ENCODE measurements around the gene CFAP46. TPM values are rescaled to one million over a fixed set of nuclear protein-coding genes. Genes with fewer than 3 reads are reported as not detected.
"Not testable (repeated sequence)": the region's sequence is repeated elsewhere in the genome, so short reads cannot be mapped to it uniquely, and the experiment has no call there.

CFAP46 gene
- total RNA-seq, 1 donor from 2014 or later, result 0.09 TPM

GRCh38 chr10:132793213-132793612 lies 149.2 kb downstream of the CFAP46 start:
- intact Hi-C loops (cut with micrococcal nuclease), result no loop called here

DNA sequence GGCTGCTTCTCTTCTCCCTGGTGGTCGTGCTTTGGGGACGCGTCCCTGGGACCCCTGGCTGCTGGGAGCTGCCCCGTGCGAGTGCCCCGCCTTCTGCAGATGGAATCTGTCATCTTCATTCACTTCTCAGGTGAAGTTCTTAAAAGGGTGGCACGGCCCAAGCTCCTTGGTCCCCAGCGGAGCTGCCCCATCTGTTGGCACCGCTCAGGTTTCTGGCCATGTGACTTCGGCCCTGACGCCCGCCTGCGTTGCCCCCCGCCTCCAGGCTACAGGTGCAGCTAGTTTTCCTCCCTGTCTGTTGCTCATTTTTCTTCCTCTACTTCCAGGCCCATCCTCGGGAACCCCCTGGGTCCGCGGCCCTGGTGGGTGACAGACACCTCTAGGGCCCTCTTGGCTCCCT lies 149.6 kb downstream of the CFAP46 start:
- intact Hi-C loops (cut with micrococcal nuclease), result no loop called here

- intact Hi-C loops (cut with micrococcal nuclease), result not testable (repeated sequence)
Observed at GRCh38 chr10:132792099-132792498, 150.3 kb downstream of the CFAP46 start.

DNA sequence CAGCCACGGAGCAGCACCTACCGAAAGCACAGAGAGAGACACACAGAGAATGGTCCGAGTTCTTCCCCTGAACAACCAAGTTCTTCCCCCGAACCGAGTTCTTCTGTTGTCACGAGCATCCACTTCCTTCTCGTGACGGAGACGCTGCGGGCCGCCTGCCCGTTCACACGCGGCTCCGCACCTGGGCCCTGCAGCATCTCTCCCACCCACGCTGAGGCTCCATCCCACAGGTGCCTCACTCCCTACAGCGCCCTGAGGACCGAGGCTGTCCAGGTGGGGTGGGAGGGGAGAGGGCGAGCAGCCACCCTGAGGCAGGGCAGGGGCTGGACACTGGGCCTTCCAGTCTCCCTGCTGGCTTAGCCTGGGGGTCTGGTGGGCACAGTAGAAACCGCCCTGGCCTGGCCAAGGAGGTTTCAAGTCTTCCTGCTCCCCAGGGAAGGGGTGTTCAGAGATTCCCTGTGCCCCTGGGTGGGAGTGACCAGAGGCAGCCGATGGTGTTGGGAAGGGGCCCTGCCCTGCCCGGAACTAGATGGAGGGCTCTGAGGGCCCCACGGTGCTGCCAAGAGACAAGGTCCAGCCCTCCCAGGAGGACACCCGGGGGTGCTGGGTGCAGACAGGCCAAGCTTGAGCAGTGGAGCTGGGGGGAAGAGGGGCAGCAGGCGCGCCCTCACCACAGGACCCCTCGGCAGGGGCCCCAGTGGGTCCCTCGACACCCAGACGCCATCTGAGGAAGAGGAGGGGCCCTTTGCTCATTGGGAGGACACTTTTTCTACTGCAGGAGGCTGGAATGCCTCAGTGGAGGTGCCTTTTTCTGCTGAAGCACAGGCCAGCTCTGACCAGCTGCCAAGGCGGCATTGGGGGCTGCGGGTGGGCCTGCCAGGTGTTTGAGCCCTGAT lies 151.2 kb downstream of the CFAP46 start:
- intact Hi-C loops (cut with micrococcal nuclease), result no loop called here

DNA sequence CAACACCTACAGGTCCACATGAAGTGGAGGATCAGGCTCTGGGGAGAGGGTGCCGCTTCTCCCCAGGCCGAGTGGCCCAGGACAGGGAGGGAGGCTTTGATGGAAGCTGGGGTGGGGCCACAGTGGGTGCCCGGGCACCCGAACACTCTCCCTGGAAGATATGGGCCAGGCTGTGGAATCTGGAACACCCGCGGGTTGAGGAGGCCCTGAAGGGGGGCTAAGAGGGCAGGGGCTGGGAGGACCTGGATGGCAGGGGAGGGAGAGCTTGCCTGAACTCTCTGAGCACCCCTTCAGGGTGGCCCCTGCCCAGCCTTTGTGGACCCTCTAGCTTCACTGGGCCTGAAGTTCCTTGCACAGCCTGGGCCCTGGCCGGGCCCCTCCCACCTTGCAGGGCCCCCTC lies 151.9 kb downstream of the CFAP46 start:
- intact Hi-C loops (cut with micrococcal nuclease), result no loop called here

DNA sequence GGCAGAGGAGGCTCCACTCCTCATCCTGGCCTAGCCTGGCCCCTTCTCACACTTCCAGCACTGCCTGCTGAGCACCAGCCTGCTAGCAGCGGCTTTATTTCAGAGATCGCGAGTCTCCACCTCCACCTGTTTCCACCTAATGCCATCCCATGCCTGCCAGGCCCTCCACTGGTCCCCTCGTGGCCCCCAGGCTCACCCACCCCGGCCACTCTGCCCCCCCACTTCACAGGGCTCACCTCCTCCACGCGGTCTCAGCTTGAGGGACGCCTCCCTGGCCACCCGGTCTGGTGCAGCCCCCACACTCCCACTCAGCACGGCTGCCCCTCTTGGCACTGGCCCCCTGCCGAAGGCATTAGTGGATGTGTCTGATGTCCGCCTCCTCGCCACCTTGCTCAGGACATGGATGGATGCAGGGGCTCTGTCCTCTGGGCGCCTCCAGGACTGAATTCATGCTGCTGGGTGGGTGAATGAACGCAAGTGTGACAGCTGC lies 152.7 kb downstream of the CFAP46 start:
- intact Hi-C loops (cut with micrococcal nuclease), result no loop called here

GRCh38 chr10:132788831-132789219 lies 153.5 kb downstream of the CFAP46 start:
- intact Hi-C loops (cut with micrococcal nuclease), result no loop called here

DNA sequence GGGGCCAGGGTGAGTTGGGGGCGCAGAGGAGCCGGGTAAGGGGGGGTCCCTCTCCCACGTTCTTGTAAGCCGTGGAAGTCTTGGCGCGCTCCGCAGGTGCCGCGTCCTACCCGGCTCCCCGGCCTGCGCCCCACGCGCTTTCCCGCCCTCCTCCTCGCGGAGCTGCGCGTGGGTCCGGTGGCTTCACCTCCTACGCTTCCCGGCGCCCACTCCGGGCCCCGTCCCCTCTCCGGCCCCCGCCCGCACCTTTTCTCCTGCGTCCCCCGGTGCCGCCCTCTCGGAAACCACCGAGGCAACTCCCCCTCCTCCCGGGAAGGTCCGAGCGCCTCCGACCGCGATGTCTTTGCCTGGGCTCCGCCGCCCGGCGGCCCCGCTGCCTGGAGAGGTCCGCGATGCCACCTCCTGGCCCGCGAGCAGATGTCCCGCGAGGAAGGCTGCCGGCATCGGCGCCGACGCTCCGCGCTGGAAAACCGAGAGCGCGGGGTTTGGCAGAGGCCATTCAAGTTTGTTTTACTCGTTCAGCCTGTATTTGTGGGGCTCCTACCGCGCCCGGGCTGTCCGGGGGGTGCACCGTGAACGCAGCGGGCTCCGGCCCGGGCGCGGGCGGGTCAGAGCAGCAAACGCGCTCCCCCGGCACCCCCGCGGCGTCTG lies 154.1 kb downstream of the CFAP46 start:
- intact Hi-C loops (cut with micrococcal nuclease), result no loop called here

DNA sequence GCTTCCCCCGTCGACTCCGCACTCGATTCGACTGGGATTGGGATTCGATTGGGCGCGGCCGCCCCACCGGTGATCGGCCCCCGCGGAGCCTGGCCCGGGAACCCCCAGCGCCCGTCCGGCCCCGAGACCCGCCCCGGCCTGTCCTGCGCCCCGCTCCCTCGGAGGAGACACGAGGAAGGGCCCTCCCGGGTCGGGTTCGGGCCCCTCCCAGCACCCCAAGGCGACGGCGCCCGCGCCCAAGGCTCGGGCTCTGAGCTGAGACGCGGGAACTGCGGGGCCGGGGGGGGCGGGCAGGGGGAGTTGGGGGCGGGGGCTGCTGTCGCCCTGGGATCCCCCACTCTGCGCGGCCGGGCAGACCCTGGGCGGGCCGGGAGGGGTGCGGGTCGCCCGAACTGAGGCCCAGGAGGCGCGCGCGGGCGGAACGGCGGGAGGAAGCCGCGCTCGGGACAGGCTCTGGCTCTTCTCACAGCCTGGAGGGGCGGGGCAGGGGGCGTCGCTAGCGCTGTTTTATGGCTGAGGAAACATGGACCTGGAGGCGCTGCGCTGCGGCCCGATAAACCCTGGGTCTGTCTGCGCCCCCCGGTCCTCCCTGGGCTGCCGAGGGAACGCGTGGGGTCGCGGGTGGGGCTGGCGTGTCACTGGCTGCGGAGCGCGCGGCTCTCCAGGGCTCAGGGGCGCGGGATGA lies 154.7 kb downstream of the CFAP46 start:
- intact Hi-C loops (cut with micrococcal nuclease), result no loop called here

DNA sequence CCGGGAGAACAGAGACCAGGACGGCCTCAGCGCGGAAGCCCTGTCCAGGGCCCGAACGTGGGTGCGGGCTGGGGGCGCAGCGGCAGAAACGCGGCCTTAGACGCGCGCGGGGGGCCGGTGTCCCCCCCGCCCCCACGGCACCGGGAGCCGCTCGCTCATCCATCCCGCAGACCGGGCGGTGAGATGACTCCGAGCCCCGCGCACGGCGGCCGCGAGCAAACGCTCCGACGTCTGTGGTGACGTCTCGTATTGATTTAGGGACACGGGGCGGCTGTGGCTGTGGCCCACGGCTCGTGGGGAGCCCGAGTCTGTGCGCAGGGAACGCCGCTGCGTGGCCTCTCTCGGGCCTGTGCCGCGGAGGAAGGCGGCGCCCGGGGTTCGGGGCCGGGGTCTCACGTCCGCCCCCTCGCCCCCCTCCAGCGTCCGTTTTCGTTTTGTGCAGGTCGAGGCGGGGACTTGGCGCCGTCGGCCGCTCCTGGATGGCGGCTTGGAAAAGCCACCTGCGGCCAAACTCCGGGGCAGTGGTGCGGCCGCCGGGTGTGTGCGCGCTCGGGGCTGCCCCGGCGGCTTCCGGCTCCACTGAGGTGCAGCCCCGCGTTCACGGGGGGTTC lies 155.4 kb downstream of the CFAP46 start:
- intact Hi-C loops (cut with micrococcal nuclease), result no loop called here

- intact Hi-C loops (cut with micrococcal nuclease), result no loop called here
Observed at GRCh38 chr10:132786476-132786883, 155.9 kb downstream of the CFAP46 start.

- intact Hi-C loops (cut with micrococcal nuclease), result no loop called here
Observed at GRCh38 chr10:132785723-132786475, 156.5 kb downstream of the CFAP46 start, which contains the start of gene NKX6-2. TSS of gene NKX6-2 (minus strand) at chr10:132786147. CDS start at chr10:132785948, 199 bp downstream.

- intact Hi-C loops (cut with micrococcal nuclease), result no loop called here
Observed at GRCh38 chr10:132784866-132785722, 157.3 kb downstream of the CFAP46 start.

DNA sequence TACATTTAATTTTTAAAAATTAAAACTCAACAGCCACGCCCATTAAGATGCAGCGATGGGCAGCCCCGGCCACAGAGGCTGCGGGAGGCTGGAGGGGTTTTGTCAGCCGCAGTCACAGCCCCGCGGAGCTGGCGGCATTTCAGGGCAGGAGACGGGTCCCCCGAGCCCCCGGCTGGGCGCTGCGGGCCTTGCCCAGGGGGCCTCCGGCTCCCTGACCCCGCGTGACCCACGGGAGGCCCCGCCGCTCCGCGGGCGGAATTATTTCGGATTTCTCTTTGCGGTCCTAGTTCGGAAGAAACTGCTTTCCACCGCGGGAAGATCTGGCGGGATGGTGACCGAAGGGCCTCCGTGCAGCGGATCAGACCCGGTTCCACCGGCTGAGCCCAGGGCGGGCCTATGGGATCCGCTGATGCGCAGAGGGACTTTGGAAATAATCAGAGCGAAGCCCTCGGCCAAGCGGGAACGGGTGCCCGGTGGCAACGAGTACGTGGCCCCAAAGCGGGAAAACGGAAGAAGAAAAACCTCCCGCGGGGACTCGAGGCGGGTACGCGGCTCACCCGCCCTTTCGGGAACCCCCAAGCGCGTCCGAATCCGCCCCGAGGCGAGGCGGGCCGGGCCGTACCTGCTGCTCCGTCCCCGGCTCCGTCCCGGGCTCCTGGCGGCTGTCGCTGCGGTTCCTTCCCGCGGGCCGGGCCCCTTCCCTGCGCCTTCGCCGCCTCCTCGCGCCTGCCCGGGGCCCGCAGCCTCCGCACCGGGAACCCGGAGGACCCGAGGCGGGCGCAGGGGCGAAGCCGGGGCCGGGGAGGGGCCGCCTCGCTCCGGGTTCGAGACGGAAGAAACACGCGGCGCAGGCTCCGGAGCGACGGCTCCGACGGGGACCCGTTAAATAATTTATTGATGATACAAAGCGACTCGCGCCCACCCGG lies 158.2 kb downstream of the CFAP46 start:
- intact Hi-C loops (cut with micrococcal nuclease), result no loop called here

GRCh38 chr10:132783165-132783939 lies 159.0 kb downstream of the CFAP46 start:
- intact Hi-C loops (cut with micrococcal nuclease), result no loop called here

DNA sequence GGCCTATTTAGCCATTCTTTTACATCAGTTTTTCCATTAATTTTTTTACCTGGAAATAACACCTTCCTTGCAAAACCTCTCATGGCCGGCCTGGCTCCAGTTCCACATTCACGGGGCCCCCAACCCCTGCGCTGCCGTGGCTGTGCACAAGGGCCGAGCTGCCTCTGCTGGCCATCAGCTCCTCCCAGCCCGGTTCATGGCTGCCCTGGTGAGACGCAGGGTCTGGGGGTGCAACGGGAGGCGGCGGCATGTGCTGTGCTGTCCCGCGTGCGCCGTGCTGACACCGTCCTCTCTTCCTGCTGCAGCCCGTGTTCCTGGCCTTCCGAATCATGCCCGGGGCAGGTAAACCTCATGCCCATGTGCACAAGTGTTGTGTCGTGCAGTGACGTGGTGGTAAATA lies 160.8 kb downstream of the CFAP46 start:
- intact Hi-C loops (cut with micrococcal nuclease), result no loop called here

GRCh38 chr10:132780356-132780755 lies 162.0 kb downstream of the CFAP46 start:
- intact Hi-C loops (cut with micrococcal nuclease), result no loop called here

Measured in T-helper 2 cell treated with Interferon-gamma antibody and Interleukin-4, amounts not matched to agents 100 ng/mL and 5 ng/mL, for 36 hours (primary cell).